T-cell (primary cell): Measurements from ENCODE around the gene ZC3H6. TPM values are rescaled to one million over a fixed set of nuclear protein-coding genes. Genes with fewer than 3 reads are reported as not detected.

Experiments used
- ATAC-seq, 4 experiments: fragments of 200-7000 bp in 3 of 4; fragments of 150-1000 bp in 1 of 4; cut with Tn5 transposase; replicated peaks in 1 of 4; 1 replicate in 3 of 4; 2 replicates in 1 of 4; pipeline ENCODE4 v1.10.0; 2021; ENCODE audit warnings: moderate library complexity in 3 of 4, mild to moderate bottlenecking in 2 of 4, moderate number of reproducible peaks in 1 of 4
- CTCF ChIA-PET, 2 donors: fragments of 300-600 bp; sonication (Branson Sonifier 250); formaldehyde crosslinking; loops; one replicate each; lab custom pipeline; 2022; ENCODE audit warnings: antibody characterized with exemption in 2 of 2; lab: Charles Lee
- POLR2A ChIA-PET, 2 donors: fragments of 300-600 bp; sonication (Branson Sonifier 250); formaldehyde crosslinking; loops; one replicate each; lab custom pipeline; 2022; ENCODE audit warnings: antibody characterized with exemption in 2 of 2; lab: Charles Lee
- DNase-seq, 35 experiments: peaks; one replicate each; pipeline versions ENCODE4 v3.0.0 to v3.0.0-alpha.2; 2013 to 2023
- H3K27ac ChIP-seq: one replicate; pipeline ENCODE4 v1.5.1; 2013; ENCODE audit warnings: low read length
- H3K27me3 ChIP-seq, 2 experiments: replicated peaks in 1 of 2; 1 replicate in 1 of 2; 2 replicates in 1 of 2; pipeline versions ENCODE4 v1.6.1 to v1.7.0; 2013; ENCODE audit warnings: low read length in 1 of 2, mixed read lengths in 1 of 2; ENCODE audit not compliant: control insufficient read depth in 2 of 2, insufficient read depth in 2 of 2; ENCODE audit errors: extremely low read depth in 1 of 2
- H3K36me3 ChIP-seq, 2 donors: 1 replicate in 1 of 2; 2 replicates in 1 of 2; pipeline versions ENCODE4 v1.6.1 to v1.7.0; 2013; ENCODE audit warnings: low read length in 1 of 2; ENCODE audit not compliant: control insufficient read depth in 2 of 2, insufficient read depth in 1 of 2; ENCODE audit errors: extremely low read depth in 1 of 2
- H3K4me1 ChIP-seq, 2 experiments: 1 replicate in 1 of 2; 2 replicates in 1 of 2; pipeline versions ENCODE4 v1.6.1 to v1.7.0; 2013; ENCODE audit warnings: low read length in 2 of 2, mixed read lengths in 1 of 2; ENCODE audit not compliant: insufficient read depth in 2 of 2, control insufficient read depth in 1 of 2; ENCODE audit errors: extremely low read depth in 1 of 2
- H3K4me3 ChIP-seq, 2 donors: 1 replicate in 1 of 2; 2 replicates in 1 of 2; pipeline versions ENCODE4 v1.5.1 to v1.7.0; 2013; ENCODE audit warnings: mild to moderate bottlenecking in 2 of 2, low read length in 1 of 2, moderate library complexity in 1 of 2; ENCODE audit not compliant: control insufficient read depth in 1 of 2; ENCODE audit errors: extremely low read depth in 1 of 2
- H3K9me3 ChIP-seq: 2 replicates; pipeline ENCODE4 v1.7.0; 2013
- H3K27ac Mint-ChIP-seq, 2 donors: one replicate each; pipeline ENCODE4 v1.8.0; 2020 to 2021; ENCODE audit warnings: mild to moderate bottlenecking in 2 of 2, mixed read lengths in 2 of 2
- H3K27me3 Mint-ChIP-seq, 2 donors: one replicate each; pipeline ENCODE4 v1.8.0; 2021 to 2022; ENCODE audit warnings: mixed read lengths in 2 of 2
- H3K36me3 Mint-ChIP-seq: one replicate; pipeline ENCODE4 v1.8.0; 2021; ENCODE audit warnings: mixed read lengths
- H3K4me1 Mint-ChIP-seq, 3 donors: one replicate each; pipeline ENCODE4 v1.8.0; 2020 to 2022; ENCODE audit warnings: mixed read lengths in 3 of 3, mild to moderate bottlenecking in 1 of 3
- H3K4me3 Mint-ChIP-seq, 3 donors: one replicate each; pipeline ENCODE4 v1.8.0; 2020 to 2022; ENCODE audit warnings: mild to moderate bottlenecking in 3 of 3, mixed read lengths in 3 of 3, moderate library complexity in 3 of 3
- H3K9me3 Mint-ChIP-seq, 3 donors: one replicate each; pipeline ENCODE4 v1.8.0; 2020 to 2022; ENCODE audit warnings: mixed read lengths in 3 of 3
- WGBS: methylation state at CpG from one replicate; pipeline ENCODE4 v1.1.5; 2013; ENCODE audit warnings: missing lambda C conversion rate; ENCODE audit not compliant: insufficient coverage; 5-methylcytosine and 5-hydroxymethylcytosine counted together
- total RNA-seq, 35 experiments: library from RNA in 6 of 35; stranded (reverse) in 6 of 35; fragments of 120-200 nt in 1 of 35; gene quantifications; one replicate each; pipeline versions ENCODE4 v1.2.1 to v1.2.4 and lab custom pipeline; 2013 to 2026

Gene ZC3H6
- total RNA-seq, 5 donors from 2014 or later (not counting 1 experiment from before 2014, with no cell fraction given): 19.6 to 29.9 (median 25.9) TPM

GRCh38 chr2:112322919-112323318 is 47.5 kb downstream of the ZC3H6 start:
- Mint-ChIP-seq H3K4me3 (no peak overlapping the region), H3K36me3 (peaks cover 49% of the 10 kb centered on the region), H3K4me1 (no peaks in the 10 kb centered on the region), H3K27me3 (no peaks in the 10 kb centered on the region), H3K9me3 (no peaks in the 10 kb centered on the region), H3K27ac (no peak overlapping the region)
- ATAC-seq (no peak), DNase-seq (no peak)
- WGBS: no CpG with 5 or more reads among the region's 3 CpGs
- Histone ChIP-seq H3K9me3 (no peaks in the 10 kb centered on the region), H3K27me3 (no peaks in the 10 kb centered on the region), H3K4me1 (no peaks in the 10 kb centered on the region), H3K27ac (no peak overlapping the region), H3K36me3 (peaks cover 0 to 27% of the 10 kb centered on the region in 2 donors), H3K4me3 (no peak overlapping the region)
- ChIA-PET CTCF (no interaction called here), POLR2A (no interaction called here)

GRCh38 chr2:112332123-112332696 is 56.8 kb downstream of the ZC3H6 start:
- no peaks in the 10 kb centered on the region for H3K27me3 ChIP-seq

GRCh38 chr2:112335600-112335999 is 60.2 kb downstream of the ZC3H6 start:
- H3K9me3 ChIP-seq: no peaks in the 10 kb centered on the region
- ChIA-PET CTCF (no interaction called here), POLR2A (interaction anchor here in 1 of 2 donors (0.7 kb wide), 1 partner anchor 241 kb away, joined by 3 read pairs; no protein-coding TSS in a partner anchor)
- H3K4me1 Mint-ChIP-seq: no peaks in the 10 kb centered on the region
- ATAC-seq (no peak), DNase-seq (no peak)
- no peak overlapping the region for H3K4me3 ChIP-seq
- H3K4me1 ChIP-seq: no peaks in the 10 kb centered on the region
- H3K36me3 ChIP-seq: peaks cover 0 to 14% of the 10 kb centered on the region in 2 donors
- H3K27ac Mint-ChIP-seq: no peak overlapping the region
- H3K9me3 Mint-ChIP-seq: no peaks in the 10 kb centered on the region
- no peaks in the 10 kb centered on the region for H3K27me3 Mint-ChIP-seq
- peaks cover 15% of the 10 kb centered on the region for H3K36me3 Mint-ChIP-seq
- no CpG with 5 or more reads among the region's 1 CpG for WGBS
- no peak overlapping the region for H3K4me3 Mint-ChIP-seq
- no peak overlapping the region for H3K27ac ChIP-seq
- no peaks in the 10 kb centered on the region for H3K27me3 ChIP-seq

More at GRCh38 chr2:112332123-112332696, 56.8 kb downstream of the ZC3H6 start:
- DNase-seq: no peak
- WGBS: 84% methylated on average over 4 of the region's 5 CpGs
- Mint-ChIP-seq H3K36me3 (peaks cover 37% of the 10 kb centered on the region), H3K27ac (no peak overlapping the region), H3K27me3 (no peaks in the 10 kb centered on the region), H3K4me1 (no peaks in the 10 kb centered on the region), H3K4me3 (no peak overlapping the region), H3K9me3 (no peaks in the 10 kb centered on the region)
- CTCF ChIA-PET: no interaction called here
- Histone ChIP-seq H3K4me3 (no peak overlapping the region), H3K4me1 (no peaks in the 10 kb centered on the region), H3K36me3 (peaks cover 0 to 14% of the 10 kb centered on the region in 2 donors), H3K27ac (no peak overlapping the region), H3K9me3 (no peaks in the 10 kb centered on the region)
- ATAC-seq: no peak
- POLR2A ChIA-PET: no interaction called here

GRCh38 chr2:112339986-112340385 is 64.6 kb downstream of the ZC3H6 start:
- ATAC-seq: no peak
- CTCF ChIA-PET: no interaction called here

GRCh38 chr2:112340475-112341267 is 65.3 kb downstream of the ZC3H6 start:
- no peak for ATAC-seq
- Histone ChIP-seq H3K4me1 (no peaks in the 10 kb centered on the region), H3K27ac (no peak overlapping the region), H3K9me3 (no peaks in the 10 kb centered on the region), H3K4me3 (no peak overlapping the region), H3K27me3 (no peaks in the 10 kb centered on the region), H3K36me3 (no peaks in the 10 kb centered on the region)
- no peaks in the 10 kb centered on the region for H3K4me1 Mint-ChIP-seq
- ChIA-PET CTCF (no interaction called here), POLR2A (no interaction called here)
- H3K27ac Mint-ChIP-seq: no peak overlapping the region
- 91% methylated on average over 4 of the region's 9 CpGs for WGBS
- H3K27me3 Mint-ChIP-seq: no peaks in the 10 kb centered on the region
- H3K4me3 Mint-ChIP-seq: no peak overlapping the region
- no peak for DNase-seq
- peaks cover 2% of the 10 kb centered on the region for H3K36me3 Mint-ChIP-seq
- no peaks in the 10 kb centered on the region for H3K9me3 Mint-ChIP-seq

More at GRCh38 chr2:112339986-112340385, 64.6 kb downstream of the ZC3H6 start:
- H3K27ac Mint-ChIP-seq: no peak overlapping the region
- H3K4me3 Mint-ChIP-seq: no peak overlapping the region
- no peaks in the 10 kb centered on the region for H3K9me3 ChIP-seq
- WGBS: no CpG with 5 or more reads among the region's 2 CpGs
- POLR2A ChIA-PET: no interaction called here
- no peaks in the 10 kb centered on the region for H3K27me3 ChIP-seq
- no peaks in the 10 kb centered on the region for H3K27me3 Mint-ChIP-seq
- no peaks in the 10 kb centered on the region for H3K36me3 Mint-ChIP-seq
- no peaks in the 10 kb centered on the region for H3K36me3 ChIP-seq
- no peak for DNase-seq
- H3K9me3 Mint-ChIP-seq: no peaks in the 10 kb centered on the region
- H3K27ac ChIP-seq: no peak overlapping the region
- H3K4me3 ChIP-seq: no peak overlapping the region
- no peaks in the 10 kb centered on the region for H3K4me1 Mint-ChIP-seq
- no peaks in the 10 kb centered on the region for H3K4me1 ChIP-seq

GRCh38 chr2:112342067-112342550 is 66.7 kb downstream of the ZC3H6 start:
- H3K27me3 ChIP-seq: no peaks in the 10 kb centered on the region
- DNase-seq (no peak), ATAC-seq (no peak)
- Mint-ChIP-seq H3K4me3 (no peak overlapping the region), H3K27me3 (no peaks in the 10 kb centered on the region), H3K4me1 (no peaks in the 10 kb centered on the region), H3K27ac (no peak overlapping the region), H3K9me3 (no peaks in the 10 kb centered on the region), H3K36me3 (peaks cover 3% of the 10 kb centered on the region)
- H3K4me3 ChIP-seq: no peak overlapping the region
- WGBS: 83% methylated on average over 2 of the region's 2 CpGs
- no peaks in the 10 kb centered on the region for H3K36me3 ChIP-seq
- H3K27ac ChIP-seq: no peak overlapping the region
- H3K4me1 ChIP-seq: no peaks in the 10 kb centered on the region
- no peaks in the 10 kb centered on the region for H3K9me3 ChIP-seq
- ChIA-PET CTCF (interaction anchor here in 1 of 2 donors (0.6 kb wide), 1 partner anchor 9 kb away, joined by 4 read pairs; no protein-coding TSS in a partner anchor), POLR2A (no interaction called here)
